PC-3 (cell line): Measurements from ENCODE around the gene ADCY5. TPM values are rescaled to one million over a fixed set of nuclear protein-coding genes. Genes with fewer than 3 reads are reported as not detected.

Source experiments
- ATAC-seq: fragments of 200-7000 bp; cut with Tn5 transposase; 2 replicates; pipeline ENCODE4 v1.9.1; 2020; ENCODE audit warnings: mild to moderate bottlenecking, moderate library complexity
- BruUV-seq: library from RNA; stranded (reverse); fragments of 400-500 nt; replicated peaks from 2 replicates; lab custom pipeline; 2021; lab: Mats Ljungman, UMichigan
- CTCF ChIA-PET: fragments of 300-600 bp; sonication (Branson Sonifier 250); formaldehyde crosslinking; loops from one replicate; lab custom pipeline; 2022; ENCODE audit warnings: antibody characterized with exemption; lab: Charles Lee
- POLR2A ChIA-PET: fragments of 300-600 bp; sonication (Branson Sonifier 250); formaldehyde crosslinking; loops from one replicate; lab custom pipeline; 2022; ENCODE audit warnings: antibody characterized with exemption; ENCODE audit not compliant: unreplicated experiment; lab: Charles Lee
- DNase-seq: peaks from one replicate; pipeline ENCODE4 v3.0.0-alpha.2; 2015
- H2AFZ ChIP-seq: fragments of 300-600 bp; sonication (generic); 2 replicates; pipeline ENCODE4 v1.6.0; 2016; ENCODE audit warnings: antibody characterized with exemption, low read length
- H3F3A ChIP-seq: fragments of 300-600 bp; sonication (generic); one replicate; pipeline ENCODE4 v1.6.0; 2017; ENCODE audit warnings: antibody characterized with exemption, low read length, control low read depth, mild to moderate bottlenecking; ENCODE audit not compliant: unreplicated experiment
- H3K27ac ChIP-seq: fragments of 300-600 bp; sonication (generic); 2 replicates; pipeline ENCODE4 v1.5.1; 2016; ENCODE audit warnings: mild to moderate bottlenecking, low read length
- H3K27me3 ChIP-seq: fragments of 300-600 bp; sonication (generic); 2 replicates; pipeline ENCODE4 v1.6.1; 2016; ENCODE audit warnings: low read length, mixed read lengths
- H3K36me3 ChIP-seq: fragments of 300-600 bp; sonication (generic); 2 replicates; pipeline ENCODE4 v1.6.1; 2016; ENCODE audit warnings: low read depth, mixed run types, low read length, mixed read lengths
- H3K4me1 ChIP-seq: fragments of 300-600 bp; sonication (generic); 2 replicates; pipeline ENCODE4 v1.5.1; 2016; ENCODE audit warnings: low read length; ENCODE audit not compliant: insufficient read depth
- H3K4me2 ChIP-seq: fragments of 300-600 bp; sonication (generic); 2 replicates; pipeline ENCODE4 v1.6.0; 2016; ENCODE audit warnings: low read length
- H3K4me3 ChIP-seq: fragments of 300-600 bp; sonication (generic); 2 replicates; pipeline ENCODE4 v1.5.1; 2016; ENCODE audit warnings: mild to moderate bottlenecking, low read length, mixed read lengths
- H3K79me2 ChIP-seq: fragments of 300-600 bp; sonication (generic); 2 replicates; pipeline ENCODE4 v1.6.1; 2017; ENCODE audit warnings: low read length, mixed read lengths
- H3K9ac ChIP-seq: fragments of 300-600 bp; sonication (generic); 2 replicates; pipeline ENCODE4 v1.6.0; 2016; ENCODE audit warnings: mild to moderate bottlenecking, low read length
- H3K9me2 ChIP-seq: fragments of 300-600 bp; sonication (generic); replicated peaks from 2 replicates; pipeline ENCODE4 v1.6.1; 2016; ENCODE audit warnings: mixed run types, low read length, mixed read lengths
- H3K9me3 ChIP-seq: fragments of 300-600 bp; sonication (generic); 2 replicates; pipeline ENCODE4 v1.6.1; 2016; ENCODE audit warnings: low read length, mixed read lengths
- H4K20me1 ChIP-seq: fragments of 300-600 bp; sonication (generic); 2 replicates; pipeline ENCODE4 v1.6.1; 2016; ENCODE audit warnings: low read length, mixed read lengths
- EZH2 ChIP-seq: fragments of 300-600 bp; sonication (generic); IDR thresholded peaks from one replicate; pipeline ENCODE4 v1.6.1; 2017; ENCODE audit warnings: antibody characterized with exemption, mild to moderate bottlenecking, low read length; ENCODE audit not compliant: unreplicated experiment
- EZH2phosphoT487 ChIP-seq: fragments of 300-600 bp; sonication (generic); IDR thresholded peaks from 2 replicates; pipeline ENCODE4 v1.6.1; 2018; ENCODE audit warnings: mild to moderate bottlenecking, antibody characterized with exemption, low read length, borderline replicate concordance
- intact Hi-C: fragments of 100-400 bp; cut with micrococcal nuclease; formaldehyde crosslinking; loops from 2 replicates; pipeline ENCODE4 v1.9.0; 2023
- total RNA-seq: library from RNA; depleted of rRNA; stranded (reverse); fragments of >200 nt; gene quantifications from 2 replicates; pipeline ENCODE4 v1.2.3, GENCODE V29; 2014
- TF ChIP-seq, protein P1 (sequence below): fragments of 300-600 bp; sonication (generic); conservative IDR thresholded peaks from 2 replicates; pipeline ENCODE4 v1.5.1; 2017; ENCODE audit warnings: antibody characterized with exemption, low read depth, mild to moderate bottlenecking, low read length

Gene ADCY5
- total RNA-seq, 1 experiment from 2014 or later: not detected

DNA sequence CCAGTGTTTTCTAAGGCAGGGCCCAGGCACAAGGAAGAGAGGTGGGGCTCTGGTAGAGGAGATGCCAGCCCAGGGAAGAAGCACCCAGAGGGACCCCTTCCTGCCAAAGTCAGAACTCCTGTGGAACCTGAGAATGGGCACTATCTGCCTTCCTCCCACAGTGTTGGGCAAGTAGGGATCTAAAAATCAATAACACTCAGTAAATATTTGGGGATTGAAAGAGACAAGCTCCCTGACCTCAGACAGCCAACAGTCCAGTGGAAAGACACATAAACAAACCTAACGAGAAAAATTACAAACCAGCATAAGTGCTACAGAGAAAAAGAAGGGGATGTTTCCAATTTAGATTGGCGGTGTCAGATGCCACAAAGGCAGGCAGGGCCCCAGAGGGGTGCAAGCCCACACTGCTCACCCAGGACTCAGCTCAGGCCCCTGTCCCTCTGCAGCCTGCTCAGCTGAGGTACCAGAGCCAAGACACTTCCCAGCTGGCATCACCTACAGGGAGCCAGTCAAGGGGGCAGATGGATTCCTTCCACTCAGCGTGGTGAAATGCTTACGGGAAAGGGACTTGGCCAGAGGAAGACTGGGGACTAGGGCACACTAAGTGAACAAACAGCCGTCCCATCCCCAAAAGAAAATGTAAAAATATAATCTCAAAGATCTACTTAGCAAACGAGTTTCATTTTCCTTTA is 15.9 kb downstream of the ADCY5 start:
- Histone ChIP-seq H3K27ac (no peak overlapping the region), H3K4me3 (no peak overlapping the region), H3K79me2 (no peaks in the 10 kb centered on the region), H3K4me2 (no peak overlapping the region), H3K9me3 (no peaks in the 10 kb centered on the region), H3K36me3 (no peaks in the 10 kb centered on the region), H3K9me2 (no peaks in the 10 kb centered on the region), H3K27me3 (peaks cover 84% of the 10 kb centered on the region), H3F3A (no peaks in the 10 kb centered on the region), H2AFZ (no peak overlapping the region), H4K20me1 (no peaks in the 10 kb centered on the region), H3K9ac (no peak overlapping the region), H3K4me1 (no peaks in the 10 kb centered on the region)
- CTCF ChIA-PET: no interaction called here
- TF ChIP-seq, protein P1, sequence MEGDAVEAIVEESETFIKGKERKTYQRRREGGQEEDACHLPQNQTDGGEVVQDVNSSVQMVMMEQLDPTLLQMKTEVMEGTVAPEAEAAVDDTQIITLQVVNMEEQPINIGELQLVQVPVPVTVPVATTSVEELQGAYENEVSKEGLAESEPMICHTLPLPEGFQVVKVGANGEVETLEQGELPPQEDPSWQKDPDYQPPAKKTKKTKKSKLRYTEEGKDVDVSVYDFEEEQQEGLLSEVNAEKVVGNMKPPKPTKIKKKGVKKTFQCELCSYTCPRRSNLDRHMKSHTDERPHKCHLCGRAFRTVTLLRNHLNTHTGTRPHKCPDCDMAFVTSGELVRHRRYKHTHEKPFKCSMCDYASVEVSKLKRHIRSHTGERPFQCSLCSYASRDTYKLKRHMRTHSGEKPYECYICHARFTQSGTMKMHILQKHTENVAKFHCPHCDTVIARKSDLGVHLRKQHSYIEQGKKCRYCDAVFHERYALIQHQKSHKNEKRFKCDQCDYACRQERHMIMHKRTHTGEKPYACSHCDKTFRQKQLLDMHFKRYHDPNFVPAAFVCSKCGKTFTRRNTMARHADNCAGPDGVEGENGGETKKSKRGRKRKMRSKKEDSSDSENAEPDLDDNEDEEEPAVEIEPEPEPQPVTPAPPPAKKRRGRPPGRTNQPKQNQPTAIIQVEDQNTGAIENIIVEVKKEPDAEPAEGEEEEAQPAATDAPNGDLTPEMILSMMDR: no peak
- TF ChIP-seq EZH2phosphoT487 (no peak), EZH2 (no peak)
- no peak for ATAC-seq
- intact Hi-C loops: no loop called here
- no peak for DNase-seq
- POLR2A ChIA-PET: no interaction called here
- BruUV-seq: no TSS peak

DNA sequence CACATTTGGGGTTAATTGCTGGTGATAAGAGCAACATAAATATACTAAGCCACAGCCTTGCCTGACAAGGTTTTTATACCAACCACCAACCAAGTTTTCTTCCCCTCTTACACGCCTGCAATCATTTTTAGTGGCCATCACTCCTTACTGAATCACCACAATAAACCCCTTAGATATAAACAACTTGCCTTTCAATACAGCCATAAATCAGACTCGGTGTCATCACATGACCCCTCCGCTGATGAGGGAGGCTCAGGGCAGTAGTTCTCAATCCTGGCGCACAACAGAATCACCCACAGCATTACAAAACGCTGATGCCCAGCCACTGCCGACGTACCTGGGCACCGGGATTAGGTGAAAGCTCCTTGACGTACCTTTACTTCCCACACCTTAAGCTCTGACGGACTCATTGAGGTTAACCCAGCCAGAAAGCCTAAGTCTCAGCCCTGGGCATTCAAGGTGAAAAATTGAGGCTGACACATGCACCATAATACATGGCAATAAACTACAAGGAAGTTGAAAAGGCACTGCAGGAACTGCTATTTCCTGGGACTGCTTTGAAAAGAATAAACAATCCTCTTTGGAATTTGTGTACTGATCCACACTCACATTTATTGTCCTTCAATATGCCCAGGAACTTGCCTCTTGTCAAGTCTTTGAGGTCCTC is 17.1 kb downstream of the ADCY5 start:
- no peak overlapping the region for H3K9ac ChIP-seq
- H3F3A ChIP-seq: no peaks in the 10 kb centered on the region
- no peaks in the 10 kb centered on the region for H3K79me2 ChIP-seq
- no peak for TF ChIP-seq EZH2
- TF ChIP-seq EZH2phosphoT487: no peak
- TF ChIP-seq, protein P1: no peak
- ATAC-seq (no peak), DNase-seq (no peak)
- ChIA-PET CTCF (no interaction called here), POLR2A (no interaction called here)
- H3K4me3 ChIP-seq: no peak overlapping the region
- no peak overlapping the region for H3K27ac ChIP-seq
- no peak overlapping the region for H3K4me2 ChIP-seq
- BruUV-seq: no TSS peak
- H3K9me3 ChIP-seq: no peaks in the 10 kb centered on the region
- peaks cover 84% of the 10 kb centered on the region for H3K27me3 ChIP-seq
- no peaks in the 10 kb centered on the region for H4K20me1 ChIP-seq
- H3K4me1 ChIP-seq: no peaks in the 10 kb centered on the region
- no peak overlapping the region for H2AFZ ChIP-seq
- no peaks in the 10 kb centered on the region for H3K9me2 ChIP-seq
- intact Hi-C loops: no loop called here
- H3K36me3 ChIP-seq: no peaks in the 10 kb centered on the region

DNA sequence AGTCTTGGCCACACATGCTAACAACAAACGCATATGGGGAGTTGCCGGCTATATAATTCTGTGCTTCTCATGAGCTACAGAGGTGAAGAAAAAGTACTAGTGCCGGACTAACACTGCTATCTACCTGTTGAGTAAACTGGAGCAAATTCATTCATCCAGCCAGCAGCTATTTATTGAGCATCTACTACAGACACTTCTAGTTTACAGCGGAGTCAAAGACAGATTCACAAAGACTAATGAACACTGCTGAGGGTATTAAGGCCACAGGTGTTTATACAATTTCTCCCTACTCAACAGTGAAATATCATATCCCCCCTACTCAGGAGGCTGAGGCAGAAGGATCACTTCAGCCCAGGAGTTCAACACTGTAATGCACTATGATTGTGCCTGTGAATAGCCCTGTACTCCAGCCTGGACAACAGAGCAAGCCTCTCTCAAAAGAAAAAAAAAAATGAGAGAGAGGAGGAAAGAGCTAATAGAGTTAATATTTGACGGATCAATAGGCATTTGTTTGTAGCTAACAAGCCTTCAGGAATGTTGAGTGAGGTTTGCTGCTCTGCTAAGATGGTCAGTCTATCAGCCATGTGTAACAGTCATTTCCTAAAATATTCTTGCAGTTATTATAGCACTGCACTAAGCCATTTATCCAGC is 17.8 kb downstream of the ADCY5 start:
- no peak overlapping the region for H3K9ac ChIP-seq
- no peaks in the 10 kb centered on the region for H3K79me2 ChIP-seq
- H2AFZ ChIP-seq: no peak overlapping the region
- ChIA-PET POLR2A (no interaction called here), CTCF (no interaction called here)
- H3F3A ChIP-seq: no peaks in the 10 kb centered on the region
- ATAC-seq (no peak), DNase-seq (no peak)
- H3K4me3 ChIP-seq: no peak overlapping the region
- peaks cover 88% of the 10 kb centered on the region for H3K27me3 ChIP-seq
- intact Hi-C loops: no loop called here
- no peak overlapping the region for H3K27ac ChIP-seq
- H3K4me1 ChIP-seq: no peaks in the 10 kb centered on the region
- H4K20me1 ChIP-seq: no peaks in the 10 kb centered on the region
- H3K36me3 ChIP-seq: no peaks in the 10 kb centered on the region
- no peak overlapping the region for H3K4me2 ChIP-seq
- H3K9me2 ChIP-seq: no peaks in the 10 kb centered on the region
- no TSS peak for BruUV-seq
- no peaks in the 10 kb centered on the region for H3K9me3 ChIP-seq
- TF ChIP-seq EZH2phosphoT487 (no peak), EZH2 (no peak)
- TF ChIP-seq, protein P1: no peak
